ENCODE measurements around the gene SSR4.

GRCh38 chrX:153802513-153803045, 8.1 kb downstream of the SSR4 start:
- TF ChIP-seq KDM5B (CRISPR knock-in tag; IDR thresholded peaks at IDR 0.05; ENCODE audit: borderline replicate concordance) (no peak), ZBTB7A (CRISPR knock-in tag; IDR thresholded peaks at IDR 0.05) (no peak), SMARCC2 (IDR thresholded peaks at IDR 0.05) (no peak)
- TF ChIP-seq, protein P1, sequence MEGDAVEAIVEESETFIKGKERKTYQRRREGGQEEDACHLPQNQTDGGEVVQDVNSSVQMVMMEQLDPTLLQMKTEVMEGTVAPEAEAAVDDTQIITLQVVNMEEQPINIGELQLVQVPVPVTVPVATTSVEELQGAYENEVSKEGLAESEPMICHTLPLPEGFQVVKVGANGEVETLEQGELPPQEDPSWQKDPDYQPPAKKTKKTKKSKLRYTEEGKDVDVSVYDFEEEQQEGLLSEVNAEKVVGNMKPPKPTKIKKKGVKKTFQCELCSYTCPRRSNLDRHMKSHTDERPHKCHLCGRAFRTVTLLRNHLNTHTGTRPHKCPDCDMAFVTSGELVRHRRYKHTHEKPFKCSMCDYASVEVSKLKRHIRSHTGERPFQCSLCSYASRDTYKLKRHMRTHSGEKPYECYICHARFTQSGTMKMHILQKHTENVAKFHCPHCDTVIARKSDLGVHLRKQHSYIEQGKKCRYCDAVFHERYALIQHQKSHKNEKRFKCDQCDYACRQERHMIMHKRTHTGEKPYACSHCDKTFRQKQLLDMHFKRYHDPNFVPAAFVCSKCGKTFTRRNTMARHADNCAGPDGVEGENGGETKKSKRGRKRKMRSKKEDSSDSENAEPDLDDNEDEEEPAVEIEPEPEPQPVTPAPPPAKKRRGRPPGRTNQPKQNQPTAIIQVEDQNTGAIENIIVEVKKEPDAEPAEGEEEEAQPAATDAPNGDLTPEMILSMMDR (CRISPR knock-in tag; IDR thresholded peaks at IDR 0.05) = no peak
